HG03558 (cell line): ENCODE data around the gene ATP6V0A1.
"Not testable (repeated sequence)": the region's sequence is repeated elsewhere in the genome, so short reads cannot be mapped to it uniquely, and the experiment has no call there.

Experiments
- ATAC-seq: cut with Tn5 transposase; IDR thresholded peaks from one replicate; pipeline ENCODE4 v1.9.1; 2021; ENCODE audit warnings: moderate number of reproducible peaks; ENCODE audit not compliant: unreplicated experiment; ENCODE audit errors: extremely low read depth

Gene ATP6V0A1

GRCh38 chr17:42554250-42555121 is 95.8 kb downstream of the ATP6V0A1 start:
- peak; percentile 54 for ATAC-seq

GRCh38 chr17:42555122-42555622 is 96.5 kb downstream of the ATP6V0A1 start:
- ATAC-seq = no peak

GRCh38 chr17:42555961-42556617 is 97.4 kb downstream of the ATP6V0A1 start:
- not testable (repeated sequence) for ATAC-seq

GRCh38 chr17:42559075-42559474 is 100.4 kb downstream of the ATP6V0A1 start:
- ATAC-seq = no peak

GRCh38 chr17:42560246-42560645 is 101.6 kb downstream of the ATP6V0A1 start:
- no peak for ATAC-seq

GRCh38 chr17:42561897-42562387 is 103.3 kb downstream of the ATP6V0A1 start, which contains the start of gene COASY:
COASY (plus strand) TSS chr17:42562148; CDS start chr17:42562623, 475 bp downstream.
- no peak for ATAC-seq

GRCh38 chr17:42562388-42563142 is 103.9 kb downstream of the ATP6V0A1 start:
- ATAC-seq = no peak

GRCh38 chr17:42563143-42563509 is 104.4 kb downstream of the ATP6V0A1 start:
- ATAC-seq = no peak

- ATAC-seq = no peak
Measured at GRCh38 chr17:42563543-42563942, 104.9 kb downstream of the ATP6V0A1 start.

- ATAC-seq = no peak
Measured at GRCh38 chr17:42563950-42564349, 105.3 kb downstream of the ATP6V0A1 start.

GRCh38 chr17:42564815-42565522 is 106.3 kb downstream of the ATP6V0A1 start:
- ATAC-seq = no peak

GRCh38 chr17:42565523-42566214 is 107.0 kb downstream of the ATP6V0A1 start:
- ATAC-seq = no peak

- no peak for ATAC-seq
Measured at GRCh38 chr17:42566215-42566882, 107.7 kb downstream of the ATP6V0A1 start.

GRCh38 chr17:42566883-42567573 is 108.3 kb downstream of the ATP6V0A1 start, which contains the start of gene MLX:
MLX (plus strand) TSS chr17:42567100; CDS start chr17:42567125, 25 bp downstream.
- no peak for ATAC-seq

- ATAC-seq = no peak
Measured at GRCh38 chr17:42568341-42569111, 109.8 kb downstream of the ATP6V0A1 start.

- no peak for ATAC-seq
Measured at GRCh38 chr17:42571435-42572225, 113.0 kb downstream of the ATP6V0A1 start.
